OCI-LY3 (cell line): Measurements from ENCODE around the gene PRRC2C.

Experiments used
- EZH2phosphoT487 ChIP-seq: fragments of 200-600 bp; shearing (Covaris generic); IDR thresholded peaks from 2 replicates; pipeline ENCODE4 v1.6.1; 2018; ENCODE audit warnings: antibody characterized with exemption, mixed run types, low read depth
- TF ChIP-seq, protein P1 (sequence below): fragments of 200-600, 300-600 bp; sonication (generic); IDR thresholded peaks from 2 replicates; pipeline ENCODE4 v1.5.1; 2014; ENCODE audit warnings: antibody characterized with exemption, low read length, low read depth

DNA sequence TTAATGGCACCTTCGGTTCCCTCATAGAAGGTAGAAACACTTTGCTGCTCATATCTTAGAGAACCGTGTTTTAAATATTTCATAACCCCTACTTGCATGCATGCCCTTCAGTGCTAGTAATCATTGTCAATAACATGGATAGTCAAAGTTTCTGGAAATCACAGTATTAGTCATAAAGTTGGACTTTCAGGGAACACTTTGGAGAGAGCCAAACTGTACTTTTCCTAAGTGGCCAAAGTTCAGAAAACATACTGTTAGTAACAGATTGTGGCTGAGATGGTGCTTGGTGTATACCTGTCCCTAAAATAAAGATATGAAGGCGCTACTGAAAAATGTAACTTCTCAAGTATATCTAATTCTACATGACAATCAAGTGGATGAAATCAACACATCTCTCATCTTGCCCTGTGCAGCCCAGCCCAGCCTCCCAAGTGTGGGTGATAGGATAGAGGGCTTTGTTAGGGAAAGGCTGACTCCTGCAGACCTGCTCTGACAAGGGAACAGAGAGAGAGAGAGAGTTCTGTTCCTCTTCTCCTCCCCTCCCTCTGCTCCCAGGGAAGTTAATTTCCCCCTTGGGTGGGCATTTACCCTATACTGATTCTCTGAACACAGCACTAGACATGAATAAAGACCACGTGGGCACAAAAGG, 152.7 kb downstream of the PRRC2C start:
- TF ChIP-seq, protein P1, sequence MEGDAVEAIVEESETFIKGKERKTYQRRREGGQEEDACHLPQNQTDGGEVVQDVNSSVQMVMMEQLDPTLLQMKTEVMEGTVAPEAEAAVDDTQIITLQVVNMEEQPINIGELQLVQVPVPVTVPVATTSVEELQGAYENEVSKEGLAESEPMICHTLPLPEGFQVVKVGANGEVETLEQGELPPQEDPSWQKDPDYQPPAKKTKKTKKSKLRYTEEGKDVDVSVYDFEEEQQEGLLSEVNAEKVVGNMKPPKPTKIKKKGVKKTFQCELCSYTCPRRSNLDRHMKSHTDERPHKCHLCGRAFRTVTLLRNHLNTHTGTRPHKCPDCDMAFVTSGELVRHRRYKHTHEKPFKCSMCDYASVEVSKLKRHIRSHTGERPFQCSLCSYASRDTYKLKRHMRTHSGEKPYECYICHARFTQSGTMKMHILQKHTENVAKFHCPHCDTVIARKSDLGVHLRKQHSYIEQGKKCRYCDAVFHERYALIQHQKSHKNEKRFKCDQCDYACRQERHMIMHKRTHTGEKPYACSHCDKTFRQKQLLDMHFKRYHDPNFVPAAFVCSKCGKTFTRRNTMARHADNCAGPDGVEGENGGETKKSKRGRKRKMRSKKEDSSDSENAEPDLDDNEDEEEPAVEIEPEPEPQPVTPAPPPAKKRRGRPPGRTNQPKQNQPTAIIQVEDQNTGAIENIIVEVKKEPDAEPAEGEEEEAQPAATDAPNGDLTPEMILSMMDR: no peak
- TF ChIP-seq EZH2phosphoT487: no peak
